HEK293 (cell line): ENCODE data around the gene ZSWIM6.

Source experiments
- CTCF ChIA-PET: fragments of 350-600 bp; formaldehyde crosslinking; extraction: SDS; loops from one replicate; lab custom pipeline; 2021; ENCODE audit warnings: antibody characterized with exemption; lab: Yijun Ruan, JAX
- POLR2A ChIA-PET: fragments of 300-600 bp; formaldehyde crosslinking; extraction: SDS; loops from one replicate; lab custom pipeline; 2020; ENCODE audit warnings: antibody characterized with exemption, inconsistent platforms; lab: Yijun Ruan, JAX
- H3K27ac ChIP-seq: fragments of 200-500 bp; sonication (Bioruptor generic); 2 replicates; pipeline ENCODE4 v1.5.1; 2014; ENCODE audit warnings: low read depth, low read length, control low read depth, inconsistent platforms; ENCODE audit errors: extremely low read depth
- H3K36me3 ChIP-seq, 2 experiments: fragments of 200-500 bp in 1 of 2; sonication (Bioruptor generic) in 1 of 2; 1 replicate in 1 of 2; 2 replicates in 1 of 2; pipeline ENCODE4 v1.5.1; 2014 to 2017; ENCODE audit warnings: inconsistent platforms in 2 of 2, low read length in 2 of 2; ENCODE audit not compliant: control insufficient read depth in 2 of 2, insufficient read depth in 1 of 2
- H3K4me1 ChIP-seq: fragments of 200-500 bp; sonication (Bioruptor generic); 2 replicates; pipeline ENCODE4 v1.5.1; 2014; ENCODE audit warnings: mild to moderate bottlenecking, low read length, inconsistent platforms; ENCODE audit not compliant: control insufficient read depth, insufficient read depth
- H3K4me3 ChIP-seq: 2 replicates; pipeline ENCODE4 v1.5.1; 2011; ENCODE audit warnings: low read depth, mild to moderate bottlenecking, control low read depth, low read length, moderate library complexity
- H3K9me3 ChIP-seq: fragments of 200-500 bp; sonication (Bioruptor generic); 2 replicates; pipeline ENCODE4 v1.5.1; 2014; ENCODE audit warnings: low read depth, low read length, inconsistent platforms; ENCODE audit not compliant: control insufficient read depth, insufficient read depth
- GLI2 ChIP-seq: fragments of 450-650 bp; formaldehyde crosslinking; IDR thresholded peaks from 2 replicates; pipeline ENCODE4; 2017; ENCODE audit warnings: missing biosample characterization, missing genetic modification characterization, low read depth, borderline replicate concordance
- GLI4 ChIP-seq: fragments of 450-650 bp; formaldehyde crosslinking; IDR thresholded peaks from 2 replicates; pipeline ENCODE4 v1.5.1; 2016; ENCODE audit warnings: missing biosample characterization, missing genetic modification characterization
- MYNN ChIP-seq: fragments of 450-650 bp; formaldehyde crosslinking; IDR thresholded peaks from 2 replicates; pipeline ENCODE4 v1.5.1; 2016; ENCODE audit warnings: missing biosample characterization, missing genetic modification characterization, borderline replicate concordance
- SCRT1 ChIP-seq: fragments of 450-650 bp; formaldehyde crosslinking; IDR thresholded peaks from 2 replicates; pipeline ENCODE4 v1.5.1; 2016; ENCODE audit warnings: missing biosample characterization, missing genetic modification characterization, borderline replicate concordance
- SCRT2 ChIP-seq: fragments of 450-650 bp; formaldehyde crosslinking; IDR thresholded peaks from 2 replicates; pipeline ENCODE4 v1.5.1; 2016; ENCODE audit warnings: missing biosample characterization, missing genetic modification characterization
- SETDB1 ChIP-seq: IDR thresholded peaks from one replicate; pipeline ENCODE4 v1.6.1; 2017; ENCODE audit warnings: mild to moderate bottlenecking, low read length, moderate library complexity, mixed read lengths; ENCODE audit not compliant: insufficient read length
- ZBTB48 ChIP-seq: fragments of 450-650 bp; formaldehyde crosslinking; IDR thresholded peaks from 2 replicates; pipeline ENCODE4 v1.5.1; 2016; ENCODE audit warnings: missing biosample characterization, missing genetic modification characterization
- ZFP41 ChIP-seq: fragments of 450-650 bp; formaldehyde crosslinking; IDR thresholded peaks from 2 replicates; pipeline ENCODE4 v1.5.1; 2016; ENCODE audit warnings: missing biosample characterization, missing genetic modification characterization, borderline replicate concordance
- ZNF155 ChIP-seq: fragments of 450-650 bp; formaldehyde crosslinking; IDR thresholded peaks from 2 replicates; pipeline ENCODE4 v1.5.1; 2016; ENCODE audit warnings: missing biosample characterization, missing genetic modification characterization
- ZNF404 ChIP-seq: fragments of 450-650 bp; formaldehyde crosslinking; IDR thresholded peaks from 2 replicates; pipeline ENCODE4 v1.5.1; 2017; ENCODE audit warnings: missing biosample characterization, missing genetic modification characterization
- ZNF423 ChIP-seq: fragments of 450-650 bp; formaldehyde crosslinking; IDR thresholded peaks from 2 replicates; pipeline ENCODE4 v1.5.1; 2016; ENCODE audit warnings: missing biosample characterization, missing genetic modification characterization
- ZNF549 ChIP-seq: fragments of 450-650 bp; IDR thresholded peaks from 2 replicates; pipeline ENCODE4 v1.5.1; 2018; ENCODE audit warnings: missing biosample characterization, missing genetic modification characterization, mild to moderate bottlenecking, inconsistent platforms, moderate library complexity
- ZNF707 ChIP-seq: fragments of 450-650 bp; formaldehyde crosslinking; IDR thresholded peaks from 2 replicates; pipeline ENCODE4 v1.5.1; 2016; ENCODE audit warnings: missing biosample characterization, missing genetic modification characterization
- TF ChIP-seq, protein P1 (sequence below): fragments of 450-650 bp; formaldehyde crosslinking; IDR thresholded peaks from 2 replicates; pipeline ENCODE4 v1.5.1; 2016; ENCODE audit warnings: missing biosample characterization, missing genetic modification characterization
- TF ChIP-seq, protein P2 (sequence below): fragments of 450-650 bp; IDR thresholded peaks from 2 replicates; pipeline ENCODE4 v1.5.1; 2018; ENCODE audit warnings: missing biosample characterization, missing genetic modification characterization
- TF ChIP-seq, protein P3 (sequence below): fragments of 450-650 bp; formaldehyde crosslinking; IDR thresholded peaks from 2 replicates; pipeline ENCODE4 v1.5.1; 2016; ENCODE audit warnings: missing biosample characterization, missing genetic modification characterization
- TF ChIP-seq, protein P4 (sequence below): fragments of 450-650 bp; formaldehyde crosslinking; IDR thresholded peaks from 2 replicates; pipeline ENCODE4 v1.5.1; 2016; ENCODE audit warnings: missing biosample characterization, missing genetic modification characterization

ZSWIM6 gene

DNA sequence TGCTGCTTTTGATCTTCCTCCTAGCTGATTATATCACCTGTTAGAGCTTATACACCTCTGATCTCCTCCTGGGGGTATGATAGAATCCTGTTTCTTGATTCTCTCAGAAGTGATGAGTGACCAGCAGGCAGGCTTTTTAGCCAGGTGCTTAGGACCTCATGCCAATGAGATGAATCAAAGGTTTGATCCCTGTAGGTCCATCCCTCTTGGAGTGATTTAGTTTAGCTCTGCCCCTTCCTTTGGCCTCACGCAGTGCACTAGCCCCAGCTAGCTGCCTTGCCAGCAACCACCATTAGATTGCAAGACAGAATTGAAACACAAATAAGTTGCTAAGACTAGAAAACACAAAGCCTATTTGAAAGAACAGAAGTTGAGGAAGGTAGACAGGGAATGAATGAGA is 84.4 kb downstream of the ZSWIM6 start:
- H3K9me3 ChIP-seq: no peaks in the 10 kb centered on the region
- ChIA-PET CTCF (interaction anchor here (0.7 kb wide), 1 partner anchor 457 kb away, joined by 3 read pairs; no protein-coding TSS in a partner anchor), POLR2A (no interaction called here)
- H3K27ac ChIP-seq: no peak overlapping the region
- no peak overlapping the region for H3K4me3 ChIP-seq
- no peaks in the 10 kb centered on the region; a peak in 1 of 3 replicates for H3K36me3 ChIP-seq
- TF ChIP-seq SCRT2 (tag by site-specific recombination) (peak; percentile 10; the same call in 1 of the 2 replicates), ZNF155 (no peak), SETDB1 (no peak)
- TF ChIP-seq, protein P1, sequence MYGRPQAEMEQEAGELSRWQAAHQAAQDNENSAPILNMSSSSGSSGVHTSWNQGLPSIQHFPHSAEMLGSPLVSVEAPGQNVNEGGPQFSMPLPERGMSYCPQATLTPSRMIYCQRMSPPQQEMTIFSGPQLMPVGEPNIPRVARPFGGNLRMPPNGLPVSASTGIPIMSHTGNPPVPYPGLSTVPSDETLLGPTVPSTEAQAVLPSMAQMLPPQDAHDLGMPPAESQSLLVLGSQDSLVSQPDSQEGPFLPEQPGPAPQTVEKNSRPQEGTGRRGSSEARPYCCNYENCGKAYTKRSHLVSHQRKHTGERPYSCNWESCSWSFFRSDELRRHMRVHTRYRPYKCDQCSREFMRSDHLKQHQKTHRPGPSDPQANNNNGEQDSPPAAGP (tag by site-specific recombination): no peak
- H3K4me1 ChIP-seq: no peaks in the 10 kb centered on the region; the same call in 1 of the 2 replicates

DNA sequence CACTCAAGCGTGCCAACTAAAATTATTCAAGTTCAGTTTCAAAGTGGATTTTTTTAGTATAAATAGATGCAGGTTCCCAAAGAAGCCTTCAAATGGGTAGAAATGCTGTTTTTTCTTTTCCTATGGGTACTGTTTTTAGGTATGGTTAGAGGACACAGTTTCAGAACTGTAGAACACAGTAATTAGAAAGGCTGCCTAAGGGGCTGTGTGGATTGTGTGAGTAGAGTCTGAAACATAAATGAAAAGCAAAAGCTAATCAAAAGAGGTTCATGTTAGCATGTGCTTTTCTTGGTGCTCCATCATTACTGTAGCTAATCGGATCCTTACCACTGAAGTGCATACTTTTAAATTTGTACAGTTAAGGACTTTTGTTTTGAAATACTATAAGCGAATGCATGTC is 85.3 kb downstream of the ZSWIM6 start:
- no peaks in the 10 kb centered on the region for H3K9me3 ChIP-seq
- H3K4me1 ChIP-seq: no peaks in the 10 kb centered on the region; the same call in 1 of the 2 replicates
- CTCF ChIA-PET: interaction anchor here (0.6 kb wide), 1 partner anchor 364 kb away, joined by 3 read pairs; no protein-coding TSS in a partner anchor
- TF ChIP-seq, protein P2, sequence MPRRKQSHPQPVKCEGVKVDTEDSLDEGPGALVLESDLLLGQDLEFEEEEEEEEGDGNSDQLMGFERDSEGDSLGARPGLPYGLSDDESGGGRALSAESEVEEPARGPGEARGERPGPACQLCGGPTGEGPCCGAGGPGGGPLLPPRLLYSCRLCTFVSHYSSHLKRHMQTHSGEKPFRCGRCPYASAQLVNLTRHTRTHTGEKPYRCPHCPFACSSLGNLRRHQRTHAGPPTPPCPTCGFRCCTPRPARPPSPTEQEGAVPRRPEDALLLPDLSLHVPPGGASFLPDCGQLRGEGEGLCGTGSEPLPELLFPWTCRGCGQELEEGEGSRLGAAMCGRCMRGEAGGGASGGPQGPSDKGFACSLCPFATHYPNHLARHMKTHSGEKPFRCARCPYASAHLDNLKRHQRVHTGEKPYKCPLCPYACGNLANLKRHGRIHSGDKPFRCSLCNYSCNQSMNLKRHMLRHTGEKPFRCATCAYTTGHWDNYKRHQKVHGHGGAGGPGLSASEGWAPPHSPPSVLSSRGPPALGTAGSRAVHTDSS (tag by site-specific recombination): no peak
- TF ChIP-seq GLI4 (tag by site-specific recombination): no peak
- TF ChIP-seq ZNF549 (tag by site-specific recombination): no peak
- no peak for TF ChIP-seq ZFP41
- no peak for TF ChIP-seq ZNF404 (tag by site-specific recombination)
- no peak for TF ChIP-seq GLI2 (tag by site-specific recombination)
- TF ChIP-seq ZBTB48: no peak
- TF ChIP-seq MYNN (tag by site-specific recombination): no peak
- TF ChIP-seq, protein P3, sequence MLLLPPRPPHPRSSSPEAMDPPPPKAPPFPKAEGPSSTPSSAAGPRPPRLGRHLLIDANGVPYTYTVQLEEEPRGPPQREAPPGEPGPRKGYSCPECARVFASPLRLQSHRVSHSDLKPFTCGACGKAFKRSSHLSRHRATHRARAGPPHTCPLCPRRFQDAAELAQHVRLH (tag by site-specific recombination): no peak
- TF ChIP-seq ZNF423: no peak
- TF ChIP-seq ZNF707 (tag by site-specific recombination): no peak
- TF ChIP-seq, protein P4, sequence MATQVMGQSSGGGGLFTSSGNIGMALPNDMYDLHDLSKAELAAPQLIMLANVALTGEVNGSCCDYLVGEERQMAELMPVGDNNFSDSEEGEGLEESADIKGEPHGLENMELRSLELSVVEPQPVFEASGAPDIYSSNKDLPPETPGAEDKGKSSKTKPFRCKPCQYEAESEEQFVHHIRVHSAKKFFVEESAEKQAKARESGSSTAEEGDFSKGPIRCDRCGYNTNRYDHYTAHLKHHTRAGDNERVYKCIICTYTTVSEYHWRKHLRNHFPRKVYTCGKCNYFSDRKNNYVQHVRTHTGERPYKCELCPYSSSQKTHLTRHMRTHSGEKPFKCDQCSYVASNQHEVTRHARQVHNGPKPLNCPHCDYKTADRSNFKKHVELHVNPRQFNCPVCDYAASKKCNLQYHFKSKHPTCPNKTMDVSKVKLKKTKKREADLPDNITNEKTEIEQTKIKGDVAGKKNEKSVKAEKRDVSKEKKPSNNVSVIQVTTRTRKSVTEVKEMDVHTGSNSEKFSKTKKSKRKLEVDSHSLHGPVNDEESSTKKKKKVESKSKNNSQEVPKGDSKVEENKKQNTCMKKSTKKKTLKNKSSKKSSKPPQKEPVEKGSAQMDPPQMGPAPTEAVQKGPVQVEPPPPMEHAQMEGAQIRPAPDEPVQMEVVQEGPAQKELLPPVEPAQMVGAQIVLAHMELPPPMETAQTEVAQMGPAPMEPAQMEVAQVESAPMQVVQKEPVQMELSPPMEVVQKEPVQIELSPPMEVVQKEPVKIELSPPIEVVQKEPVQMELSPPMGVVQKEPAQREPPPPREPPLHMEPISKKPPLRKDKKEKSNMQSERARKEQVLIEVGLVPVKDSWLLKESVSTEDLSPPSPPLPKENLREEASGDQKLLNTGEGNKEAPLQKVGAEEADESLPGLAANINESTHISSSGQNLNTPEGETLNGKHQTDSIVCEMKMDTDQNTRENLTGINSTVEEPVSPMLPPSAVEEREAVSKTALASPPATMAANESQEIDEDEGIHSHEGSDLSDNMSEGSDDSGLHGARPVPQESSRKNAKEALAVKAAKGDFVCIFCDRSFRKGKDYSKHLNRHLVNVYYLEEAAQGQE (tag by site-specific recombination): no peak
- no peak for TF ChIP-seq SCRT1
- TF ChIP-seq, all 188 proteins: peak for 0
- POLR2A ChIA-PET: no interaction called here
- H3K27ac ChIP-seq: no peak overlapping the region
- no peaks in the 10 kb centered on the region; a peak in 1 of 3 replicates for H3K36me3 ChIP-seq
- H3K4me3 ChIP-seq: no peak overlapping the region
